Mucosa of stomach (tissue), 1 donor: ENCODE measurements around the gene DNASE1L2.
"Not testable (repeated sequence)": the region's sequence is repeated elsewhere in the genome, so short reads cannot be mapped to it uniquely, and the experiment has no call there.

Source experiments
- H3K27me3 ChIP-seq: one replicate; pipeline ENCODE4 v1.7.0; 2013; ENCODE audit warnings: mild to moderate bottlenecking, low read length; ENCODE audit not compliant: control insufficient read depth, insufficient read depth
- H3K36me3 ChIP-seq: one replicate; pipeline ENCODE4 v1.7.0; 2013; ENCODE audit warnings: low read length; ENCODE audit not compliant: control insufficient read depth, insufficient read depth
- H3K4me1 ChIP-seq: one replicate; pipeline ENCODE4 v1.7.0; 2013; ENCODE audit warnings: mild to moderate bottlenecking, low read length; ENCODE audit not compliant: control insufficient read depth, insufficient read depth
- H3K4me3 ChIP-seq: one replicate; pipeline ENCODE4 v1.7.0; 2013; ENCODE audit warnings: low read length
- H3K9ac ChIP-seq: one replicate; pipeline ENCODE4 v1.7.0; 2013; ENCODE audit warnings: mild to moderate bottlenecking, low read length, moderate library complexity
- H3K9me3 ChIP-seq: one replicate; pipeline ENCODE4 v1.7.0; 2013; ENCODE audit warnings: mild to moderate bottlenecking, low read length, moderate library complexity; ENCODE audit not compliant: control insufficient read depth
- donor health status: Pancreatic carcinoma.

DNASE1L2 gene

DNA sequence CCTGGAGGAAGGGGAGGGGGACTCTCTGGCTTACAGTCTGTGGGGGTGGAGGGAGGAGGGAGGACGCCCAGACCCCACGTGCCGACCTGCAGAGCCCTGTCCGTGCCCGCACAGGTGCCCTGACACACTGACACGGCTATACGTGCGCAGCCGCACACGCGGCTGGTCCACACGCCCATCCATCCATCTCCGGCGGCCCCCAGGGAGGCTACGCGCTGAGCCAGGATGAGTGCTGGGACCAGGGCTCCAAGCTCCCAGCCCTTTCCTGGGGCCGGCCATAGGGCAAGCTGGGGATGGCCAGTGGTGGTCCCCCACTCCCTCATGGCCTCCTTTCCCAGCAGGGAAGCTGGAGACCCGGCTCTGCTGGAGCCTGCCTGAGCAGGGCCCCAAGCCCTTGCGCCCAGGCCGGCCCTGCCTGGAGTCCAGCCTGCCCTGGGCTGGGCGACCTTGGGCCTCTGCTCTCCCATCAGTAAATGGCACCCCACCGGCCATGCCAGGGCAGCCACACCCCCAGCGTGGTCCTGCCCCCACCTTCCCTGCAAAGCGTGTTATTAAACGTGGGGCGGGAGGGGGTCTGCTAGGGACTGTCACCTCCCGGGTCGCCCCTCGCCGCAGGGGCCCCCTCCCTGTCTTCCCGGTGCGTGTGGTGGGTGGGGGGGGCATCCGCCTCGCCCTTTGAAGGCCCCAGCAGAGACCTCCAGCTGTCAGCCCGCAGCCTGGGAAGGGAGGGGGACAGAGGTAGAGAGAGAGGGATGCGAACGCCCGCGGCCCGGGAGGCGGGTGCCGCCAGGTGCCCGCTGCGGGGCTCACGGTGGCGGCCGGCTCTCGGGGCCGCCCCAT is 40.7 kb upstream of the DNASE1L2 start:
- Histone ChIP-seq H3K27me3 (peaks cover 43% of the 10 kb centered on the region), H3K9me3 (no peaks in the 10 kb centered on the region), H3K9ac (no peak overlapping the region), H3K4me1 (peaks cover 11% of the 10 kb centered on the region), H3K4me3 (no peak overlapping the region), H3K36me3 (no peaks in the 10 kb centered on the region)

DNA sequence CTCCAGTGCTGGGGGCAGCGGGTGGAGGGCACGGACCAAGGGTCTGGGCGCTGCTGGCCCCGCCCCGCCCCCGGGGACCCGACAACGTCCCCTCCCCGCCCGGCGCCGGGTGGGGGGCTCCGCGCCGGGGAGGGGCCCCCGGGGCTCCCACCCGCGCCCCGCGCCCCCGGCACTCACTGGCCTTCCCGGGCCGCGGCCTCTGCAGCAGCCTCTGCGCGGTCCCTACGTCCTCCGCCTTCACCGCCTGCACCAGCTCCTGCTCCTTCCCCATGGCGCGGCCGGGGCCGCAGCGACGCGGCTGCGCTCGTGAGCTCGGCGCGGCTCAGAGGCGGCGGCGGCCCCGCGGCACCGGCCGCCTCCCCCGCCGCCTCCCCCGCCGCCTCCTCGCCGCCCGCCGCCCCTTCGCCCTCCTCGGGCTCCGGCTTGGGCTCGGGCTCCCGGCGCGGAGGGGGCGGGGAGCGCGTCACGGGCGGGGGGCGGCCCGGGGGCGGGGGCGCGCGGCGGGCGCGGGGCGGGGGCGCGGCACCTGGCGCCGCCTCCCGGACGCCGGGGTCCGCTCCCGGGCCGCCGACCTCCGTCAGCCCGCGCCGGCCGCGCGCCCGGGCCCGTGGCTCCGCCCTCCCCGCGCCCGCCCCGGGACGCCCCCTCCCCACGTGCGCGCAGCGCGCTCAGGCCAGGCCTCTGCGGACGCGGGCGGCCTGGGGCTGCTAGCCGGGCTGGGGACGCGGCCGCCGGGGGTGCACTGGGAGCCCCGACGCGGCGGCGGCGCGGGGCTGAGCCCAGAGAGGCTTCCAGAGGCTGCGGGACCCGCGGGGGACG is 39.9 kb upstream of the DNASE1L2 start, which contains the start of gene CASKIN1:
CASKIN1 (minus strand) TSS at position 444 of the 819 bp plus-strand sequence; CDS start at position 271, 173 bp downstream.
- Histone ChIP-seq H3K36me3 (no peaks in the 10 kb centered on the region), H3K4me1 (peaks cover 11% of the 10 kb centered on the region), H3K9ac (no peak within 1 kb of the TSS), H3K9me3 (no peaks in the 10 kb centered on the region), H3K27me3 (peaks cover 43% of the 10 kb centered on the region), H3K4me3 (no peak within 1 kb of the TSS)

DNA sequence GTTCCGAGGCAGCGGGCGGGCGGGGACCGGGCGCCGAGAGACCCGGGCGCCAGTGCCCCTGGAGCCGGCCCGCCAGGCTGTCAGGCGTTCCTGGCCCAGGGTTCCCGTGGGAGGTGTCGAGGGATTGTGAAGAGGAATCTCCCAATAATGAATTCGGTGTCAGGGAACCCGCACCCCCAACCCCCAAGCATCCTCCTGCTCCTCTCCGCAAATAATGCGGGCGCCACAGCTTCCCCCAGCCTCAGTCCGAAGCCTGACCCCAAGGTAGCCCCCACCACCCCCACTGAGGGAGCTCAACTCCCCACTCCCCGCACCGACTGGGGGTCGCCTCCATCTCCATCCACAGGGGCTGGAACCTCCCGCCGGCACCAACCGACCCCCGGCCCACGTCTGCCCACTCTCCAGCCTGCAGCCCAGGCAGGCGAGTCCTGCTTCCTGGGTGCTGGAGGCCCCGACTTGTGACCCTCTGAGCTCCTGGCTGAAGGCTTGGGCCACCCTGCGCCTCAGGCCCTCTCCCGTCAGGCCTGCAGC is 39.2 kb upstream of the DNASE1L2 start:
- peaks cover 11% of the 10 kb centered on the region for H3K4me1 ChIP-seq
- H3K27me3 ChIP-seq = peaks cover 43% of the 10 kb centered on the region
- H3K36me3 ChIP-seq = no peaks in the 10 kb centered on the region
- H3K9ac ChIP-seq = no peak overlapping the region
- no peak overlapping the region for H3K4me3 ChIP-seq
- H3K9me3 ChIP-seq = no peaks in the 10 kb centered on the region

DNA sequence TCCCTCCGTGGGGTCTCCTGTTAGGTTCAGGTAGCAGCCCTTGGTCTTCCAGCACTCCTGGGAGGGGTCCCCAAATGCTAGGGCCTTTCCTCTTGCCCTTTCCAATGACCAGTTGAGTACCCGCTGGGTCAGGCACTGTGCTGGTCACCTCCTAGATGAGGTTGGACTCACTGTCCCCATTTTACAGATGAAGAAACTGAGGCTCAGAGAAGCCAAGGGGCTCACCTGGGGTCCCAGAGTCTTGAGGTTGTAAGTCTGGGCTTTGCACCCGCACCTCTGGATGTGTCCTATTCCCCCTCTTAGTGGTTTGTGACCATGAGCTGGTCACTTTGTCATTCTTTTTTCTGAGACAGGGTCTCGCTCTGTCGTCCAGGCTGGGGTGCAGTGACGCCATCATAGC is 38.5 kb upstream of the DNASE1L2 start:
- no peaks in the 10 kb centered on the region for H3K9me3 ChIP-seq
- no peak overlapping the region for H3K9ac ChIP-seq
- peaks cover 43% of the 10 kb centered on the region for H3K27me3 ChIP-seq
- no peaks in the 10 kb centered on the region for H3K36me3 ChIP-seq
- no peak overlapping the region for H3K4me3 ChIP-seq
- peaks cover 11% of the 10 kb centered on the region for H3K4me1 ChIP-seq

DNA sequence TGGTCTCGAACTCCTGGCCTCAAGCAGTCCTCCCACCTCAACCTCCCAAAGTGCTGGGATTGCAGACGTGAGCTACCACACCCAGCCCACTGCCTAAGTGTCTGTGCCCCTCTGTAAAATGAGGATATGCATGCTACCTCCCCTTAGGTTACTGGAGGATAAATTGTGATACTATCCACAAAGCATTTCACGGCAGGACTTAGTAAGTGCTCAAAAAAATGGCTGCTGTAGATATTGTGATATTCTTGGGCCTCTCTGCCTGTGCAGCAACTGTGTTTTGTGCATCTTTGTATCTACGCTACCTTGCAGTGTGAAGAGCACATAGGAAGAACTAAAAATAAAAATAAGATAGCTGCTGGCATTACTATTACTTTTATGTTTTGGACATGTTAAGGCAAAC is 38.0 kb upstream of the DNASE1L2 start:
- H3K36me3 ChIP-seq = no peaks in the 10 kb centered on the region
- peaks cover 11% of the 10 kb centered on the region for H3K4me1 ChIP-seq
- H3K4me3 ChIP-seq = no peak overlapping the region
- peaks cover 43% of the 10 kb centered on the region for H3K27me3 ChIP-seq
- H3K9ac ChIP-seq = no peak overlapping the region
- H3K9me3 ChIP-seq = no peaks in the 10 kb centered on the region

DNA sequence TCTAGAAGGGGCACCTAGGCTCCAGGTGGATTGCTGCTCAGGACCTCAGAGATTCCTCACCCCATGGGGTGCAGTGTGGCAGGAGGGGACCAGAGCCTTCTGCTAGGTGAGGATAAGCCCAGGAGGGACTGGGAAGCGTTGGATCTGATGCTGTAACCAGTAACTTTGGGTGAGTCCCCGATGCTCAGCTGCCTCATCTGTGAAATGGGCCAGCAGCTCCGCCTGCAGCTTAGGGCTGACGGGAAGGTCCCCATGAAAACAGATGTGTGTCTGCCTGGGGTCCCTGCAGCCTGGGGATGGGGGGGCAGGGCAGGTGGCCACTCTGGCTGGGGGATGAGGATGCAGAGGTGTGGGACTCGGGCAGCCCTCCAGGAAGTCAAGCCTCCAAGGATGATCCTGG is 37.1 kb upstream of the DNASE1L2 start:
- H3K4me3 ChIP-seq = no peak overlapping the region
- H3K36me3 ChIP-seq = no peaks in the 10 kb centered on the region
- peaks cover 11% of the 10 kb centered on the region for H3K4me1 ChIP-seq
- no peak overlapping the region for H3K9ac ChIP-seq
- H3K27me3 ChIP-seq = peaks cover 40% of the 10 kb centered on the region
- H3K9me3 ChIP-seq = no peaks in the 10 kb centered on the region

DNA sequence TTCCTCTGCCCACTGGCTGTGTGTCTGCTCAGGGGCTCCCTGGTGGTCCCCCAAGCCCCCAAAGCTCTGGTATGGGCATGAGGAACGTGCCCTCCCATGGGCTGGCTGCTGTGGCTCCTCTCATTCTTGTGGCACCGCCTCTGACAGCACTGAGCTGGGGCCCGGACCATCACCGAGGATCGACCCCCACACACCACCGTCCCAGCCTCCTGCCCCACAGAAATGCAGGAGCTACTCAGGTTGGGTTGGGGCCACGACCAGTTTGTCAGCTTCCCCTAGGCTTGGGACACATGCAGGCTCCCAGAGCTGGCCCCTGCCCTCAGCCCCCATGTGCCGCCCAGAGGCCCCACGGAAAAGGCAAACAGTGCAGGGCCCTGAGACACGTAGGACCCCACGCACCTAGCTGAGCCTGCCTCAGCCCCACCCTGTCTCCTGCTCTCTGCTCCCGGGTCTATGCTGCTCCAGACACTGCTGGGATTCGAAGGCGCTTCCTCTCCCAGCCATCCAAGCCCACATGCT is 36.6 kb upstream of the DNASE1L2 start:
- Histone ChIP-seq H3K4me3 (no peak overlapping the region), H3K27me3 (peaks cover 34% of the 10 kb centered on the region), H3K36me3 (no peaks in the 10 kb centered on the region), H3K9ac (no peak overlapping the region), H3K4me1 (peaks cover 15% of the 10 kb centered on the region), H3K9me3 (no peaks in the 10 kb centered on the region)

DNA sequence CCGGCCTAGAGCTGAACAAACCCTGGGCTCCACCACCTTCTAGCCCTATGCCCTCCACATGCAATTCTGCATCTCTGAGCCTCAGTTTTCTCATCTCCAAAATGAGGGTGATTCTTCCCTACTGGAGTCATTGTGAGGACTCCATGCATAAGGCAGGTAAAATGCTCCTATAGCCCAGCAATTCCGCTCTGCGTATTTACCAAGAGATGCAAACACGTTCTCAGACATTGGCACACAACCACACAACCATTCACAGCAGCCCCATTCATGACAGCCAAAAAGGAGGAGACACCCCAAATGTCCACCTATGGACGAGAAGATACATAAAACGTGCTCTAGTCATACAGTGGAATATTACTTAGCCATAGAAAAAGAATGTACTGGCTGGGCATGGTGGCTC is 35.9 kb upstream of the DNASE1L2 start:
- H3K27me3 ChIP-seq = peaks cover 28% of the 10 kb centered on the region
- H3K9ac ChIP-seq = no peak overlapping the region
- H3K36me3 ChIP-seq = no peaks in the 10 kb centered on the region
- peaks cover 12% of the 10 kb centered on the region for H3K4me1 ChIP-seq
- no peak overlapping the region for H3K4me3 ChIP-seq
- no peaks in the 10 kb centered on the region for H3K9me3 ChIP-seq

DNA sequence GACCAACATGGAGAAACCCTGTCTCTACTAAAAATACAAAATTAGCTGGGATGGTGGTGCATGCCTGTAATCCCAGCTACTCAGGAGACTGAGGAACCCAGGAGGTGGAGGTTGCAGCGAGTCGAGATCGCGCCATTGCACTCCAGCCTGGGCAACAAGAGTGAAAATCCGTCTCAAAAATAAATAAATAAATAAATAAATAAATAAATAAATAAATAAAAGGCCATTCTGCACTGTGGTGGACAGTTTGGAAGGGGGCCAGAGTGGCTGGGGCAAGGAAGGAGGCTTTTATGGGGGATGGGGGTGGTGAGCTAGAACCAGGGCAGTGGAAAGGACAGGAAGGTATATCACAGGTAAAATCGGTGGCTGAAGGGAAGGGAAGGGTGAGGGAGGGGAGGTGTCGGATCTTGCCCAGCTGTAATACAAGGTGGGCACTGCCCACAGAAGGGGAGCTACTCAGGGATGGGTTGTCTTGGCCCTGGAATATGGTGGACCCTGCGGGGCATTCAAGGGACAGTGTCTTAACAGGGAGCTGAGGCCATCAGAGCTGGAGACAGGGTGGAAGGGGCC is 33.0 kb upstream of the DNASE1L2 start:
- H3K9me3 ChIP-seq, H3K4me3 ChIP-seq, H3K27me3 ChIP-seq, H3K9ac ChIP-seq, H3K36me3 ChIP-seq: not testable (repeated sequence)
- H3K4me1 ChIP-seq = peaks cover 13% of the 10 kb centered on the region

DNA sequence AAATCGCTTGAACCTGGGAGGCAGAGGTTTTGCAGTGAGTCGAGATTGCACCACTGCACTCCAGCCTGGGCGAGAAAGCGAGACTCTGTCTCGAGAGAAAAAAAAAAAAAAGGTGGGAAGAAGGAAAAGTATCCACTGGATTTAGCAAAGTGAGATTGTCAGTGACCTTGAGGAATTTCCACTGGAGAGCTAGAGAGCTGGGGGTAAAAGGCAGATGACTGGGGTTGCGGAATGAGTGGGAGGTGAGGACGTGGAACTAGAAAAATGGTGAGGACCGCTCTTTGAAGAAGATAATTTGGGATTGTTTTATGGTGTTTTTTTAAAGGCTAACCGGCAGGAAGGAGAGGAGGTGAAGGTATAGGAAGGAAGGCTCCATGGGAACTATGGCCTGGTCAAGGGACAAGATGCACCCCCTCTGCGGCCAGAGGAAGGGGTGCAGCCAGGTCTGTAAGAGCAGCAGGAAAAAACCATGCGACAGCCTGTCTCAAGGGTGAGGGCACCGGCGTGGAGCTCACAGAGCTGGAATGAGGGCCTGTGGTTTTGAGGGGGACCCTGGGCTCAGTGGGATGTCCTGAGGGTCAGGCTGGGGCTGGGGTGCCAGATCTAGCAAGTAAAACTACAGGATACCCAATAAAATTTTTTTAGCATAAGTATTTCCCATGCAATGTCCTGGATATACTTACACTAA is 31.7 kb upstream of the DNASE1L2 start:
- Histone ChIP-seq H3K36me3 (peaks cover 4% of the 10 kb centered on the region), H3K4me3 (peak overlapping the region; percentile 3), H3K9me3 (no peaks in the 10 kb centered on the region), H3K27me3 (no peaks in the 10 kb centered on the region), H3K4me1 (peaks cover 13% of the 10 kb centered on the region), H3K9ac (peak overlapping the region; percentile 89)
